ENCODE measurements around the gene UBE2J1.

- TF ChIP-seq CTCF (IDR thresholded peaks at IDR 0.05; ENCODE audit: extremely low read depth in 1 of 2, insufficient read depth in 1 of 2, low read depth in 1 of 2, low read length in 2 of 2): peak; percentile 69 to 84
- no peak for TF ChIP-seq POLR2AphosphoS5 (IDR thresholded peaks at IDR 0.05; ENCODE audit: insufficient read depth, low read depth, low read length)
- TF ChIP-seq MAX (IDR thresholded peaks at IDR 0.05; ENCODE audit: insufficient read depth, insufficient read length): no peak
- no peak for TF ChIP-seq GATA2 (IDR thresholded peaks at IDR 0.05; ENCODE audit: insufficient read depth, insufficient read length, low read depth, low read length)
- TF ChIP-seq POLR2A (IDR thresholded peaks at IDR 0.05; ENCODE audit: low read depth, low read length): no peak
These were observed 15.6 kb upstream of the UBE2J1 start for GRCh38 chr6:89368107-89368506.

Measured in endothelial cell of umbilical vein (primary cell).